ENCODE data around the gene TP73.

- TF ChIP-seq CTCF (conservative IDR thresholded peaks at IDR 0.05; ENCODE audit: low read depth, low read length) (no peak), EZH2 (IDR thresholded peaks at IDR 0.05; ENCODE audit: low read length, unreplicated experiment) (no peak), EZH2phosphoT487 (IDR thresholded peaks at IDR 0.05; ENCODE audit: borderline replicate concordance, low read length) (no peak)
These were observed 22.1 kb upstream of the TP73 start for GRCh38 chr1:3630161-3630611.

Data from PC-3 (cell line).